HCT116 (cell line): ENCODE data around the gene FSIP1. TPM values are rescaled to one million over a fixed set of nuclear protein-coding genes. Genes with fewer than 3 reads are reported as not detected.

Experiments used
- ATAC-seq: fragments of 200-7000 bp; cut with Tn5 transposase; 2 replicates; pipeline ENCODE4 v1.9.1; 2020; ENCODE audit warnings: mild to moderate bottlenecking, moderate library complexity
- BruUV-seq: library from RNA; stranded (reverse); fragments of 400-500 nt; replicated peaks from 2 replicates; lab custom pipeline; 2021; lab: Mats Ljungman, UMichigan
- CTCF ChIA-PET: fragments of 300-600 bp; sonication (Branson Sonifier 250); formaldehyde crosslinking; loops from one replicate; lab custom pipeline; 2021; ENCODE audit warnings: antibody characterized with exemption; lab: Charles Lee
- POLR2A ChIA-PET: fragments of 300-600, 350-600 bp; sonication (Branson Sonifier 250); formaldehyde crosslinking; loops from one replicate; lab custom pipeline; 2021; ENCODE audit warnings: antibody characterized with exemption; lab: Charles Lee
- RAD21 ChIA-PET, 2 experiments: fragments of 300-600 bp; sonication (Branson Sonifier 250); formaldehyde crosslinking; loops; one replicate each; lab custom pipeline; 2023; ENCODE audit warnings: low total read pairs in 2 of 2; ENCODE audit not compliant: uncharacterized antibody in 2 of 2, unreplicated experiment in 2 of 2, low non-redundant PET in 1 of 2; lab: Charles Lee
- DNase-seq: peaks from one replicate; pipeline ENCODE4 v3.0.0-alpha.2; 2010; ENCODE audit warnings: low read depth, low spot score
- H2AFZ ChIP-seq: fragments of 200-600 bp; shearing (Covaris generic), sonication (generic); 2 replicates; pipeline ENCODE4 v1.6.1; 2017; ENCODE audit warnings: low read depth, mixed run types, mixed read lengths, antibody characterized with exemption, low read length; ENCODE audit not compliant: poor library complexity, severe bottlenecking
- H3K27ac ChIP-seq: 2 replicates; pipeline ENCODE4 v1.5.1; 2012; ENCODE audit warnings: low read depth, low read length
- H3K27me3 ChIP-seq: fragments of 200-600 bp; sonication (generic); 2 replicates; pipeline ENCODE4 v1.6.1; 2016; ENCODE audit warnings: mixed run types, low read length, mixed read lengths; ENCODE audit not compliant: insufficient read depth
- H3K36me3 ChIP-seq, 2 experiments: fragments of 200-500 bp in 1 of 2; fragments of 200-600 bp in 1 of 2; sonication (Bioruptor generic) in 1 of 2; sonication (generic) in 1 of 2; 2 replicates each; pipeline versions ENCODE4 v1.5.1 to v1.6.1; 2014 to 2016; ENCODE audit warnings: low read length in 2 of 2, inconsistent platforms in 1 of 2, mixed read lengths in 1 of 2, mixed run types in 1 of 2; ENCODE audit not compliant: insufficient read depth in 2 of 2, control insufficient read depth in 1 of 2
- H3K4me1 ChIP-seq, 2 experiments: fragments of 200-600 bp in 1 of 2; sonication (generic) in 1 of 2; 2 replicates each; pipeline versions ENCODE4 v1.5.1 to v1.6.1; 2012 to 2017; ENCODE audit warnings: low read length in 2 of 2, inconsistent platforms in 1 of 2, mild to moderate bottlenecking in 1 of 2, mixed read lengths in 1 of 2, mixed run types in 1 of 2, moderate library complexity in 1 of 2; ENCODE audit not compliant: insufficient read depth in 2 of 2, control insufficient read depth in 1 of 2
- H3K4me2 ChIP-seq: fragments of 200-600 bp; sonication (generic); 2 replicates; pipeline ENCODE4 v1.6.1; 2017; ENCODE audit warnings: mixed run types, low read length, mixed read lengths
- H3K4me3 ChIP-seq, 2 experiments: fragments of 200-600 bp in 1 of 2; sonication (generic) in 1 of 2; replicated peaks in 1 of 2; 2 replicates each; pipeline ENCODE4 v1.5.1; 2011 to 2016; ENCODE audit warnings: low read length in 2 of 2, control low read depth in 1 of 2, low read depth in 1 of 2, mild to moderate bottlenecking in 1 of 2, mixed read lengths in 1 of 2, mixed run types in 1 of 2
- H3K79me2 ChIP-seq: fragments of 200-600 bp; sonication (generic); 2 replicates; pipeline ENCODE4 v1.6.1; 2017; ENCODE audit warnings: mild to moderate bottlenecking, mixed run types, low read length, moderate library complexity, mixed read lengths; ENCODE audit not compliant: insufficient read depth
- H3K9ac ChIP-seq: fragments of 200-600 bp; sonication (generic); 2 replicates; pipeline ENCODE4 v1.6.1; 2016; ENCODE audit warnings: low read length, mixed read lengths
- H3K9me2 ChIP-seq: fragments of 200-600 bp; sonication (generic), shearing (Covaris generic); 2 replicates; pipeline ENCODE4 v1.6.1; 2017; ENCODE audit warnings: mixed run types, mild to moderate bottlenecking, moderate library complexity; ENCODE audit not compliant: insufficient read depth
- H3K9me3 ChIP-seq, 2 experiments: fragments of 200-500 bp in 1 of 2; fragments of 200-600 bp in 1 of 2; sonication (Bioruptor generic) in 1 of 2; sonication (generic) in 1 of 2; 2 replicates each; pipeline ENCODE4 v1.6.1; 2014 to 2017; ENCODE audit warnings: low read length in 2 of 2, mixed read lengths in 2 of 2, inconsistent platforms in 1 of 2, low read depth in 1 of 2, mild to moderate bottlenecking in 1 of 2, mixed run types in 1 of 2, moderate library complexity in 1 of 2; ENCODE audit not compliant: control insufficient read depth in 1 of 2, insufficient read depth in 1 of 2
- H4K20me1 ChIP-seq: fragments of 200-600 bp; sonication (generic), shearing (Covaris generic); 2 replicates; pipeline ENCODE4 v1.6.1; 2017; ENCODE audit warnings: mixed run types, mild to moderate bottlenecking, moderate library complexity; ENCODE audit not compliant: insufficient read depth
- CBX3 ChIP-seq: IDR thresholded peaks from 2 replicates; pipeline ENCODE4 v1.6.1; 2012; ENCODE audit warnings: low read depth
- CEBPB ChIP-seq: IDR thresholded peaks from 2 replicates; pipeline ENCODE4 v1.6.1; 2012; ENCODE audit warnings: low read depth
- EGR1 ChIP-seq: IDR thresholded peaks from 2 replicates; pipeline ENCODE4 v1.6.1; 2012; ENCODE audit warnings: low read depth
- ELF1 ChIP-seq: IDR thresholded peaks from 2 replicates; pipeline ENCODE4 v1.6.1; 2012; ENCODE audit warnings: low read depth, borderline replicate concordance
- EZH2phosphoT487 ChIP-seq: fragments of 200-600 bp; IDR thresholded peaks from 2 replicates; pipeline ENCODE4 v1.6.1; 2018; ENCODE audit warnings: antibody characterized with exemption, borderline replicate concordance
- POLR2AphosphoS5 ChIP-seq: IDR thresholded peaks from 2 replicates; pipeline ENCODE4 v1.6.1; 2011; ENCODE audit warnings: mild to moderate bottlenecking, low read depth, low read length, moderate library complexity
- RAD21 ChIP-seq: IDR thresholded peaks from 2 replicates; pipeline ENCODE4 v1.6.1; 2012; ENCODE audit warnings: low read depth, mild to moderate bottlenecking
- REST ChIP-seq: IDR thresholded peaks from 2 replicates; pipeline ENCODE4 v1.6.1; 2012; ENCODE audit warnings: low read depth
- SP1 ChIP-seq: IDR thresholded peaks from 2 replicates; pipeline ENCODE4 v1.6.1; 2012; ENCODE audit warnings: low read depth
- SRF ChIP-seq: IDR thresholded peaks from 2 replicates; pipeline ENCODE4 v1.6.1; 2012; ENCODE audit warnings: low read depth
- TCF7L2 ChIP-seq: IDR thresholded peaks from 2 replicates; pipeline ENCODE4 v1.7.0; 2011; ENCODE audit warnings: borderline replicate concordance, inconsistent platforms; ENCODE audit not compliant: insufficient read depth, insufficient read length; ENCODE audit errors: extremely low read depth
- YY1 ChIP-seq: IDR thresholded peaks from 2 replicates; pipeline ENCODE4 v1.6.1; 2011; ENCODE audit warnings: low read length, low read depth, moderate library complexity, mild to moderate bottlenecking; ENCODE audit not compliant: insufficient replicate concordance; ENCODE audit errors: extremely low read depth
- ZFX ChIP-seq: fragments of 450-650 bp; IDR thresholded peaks from 2 replicates; pipeline ENCODE4 v1.6.1; 2017
- ZNF274 ChIP-seq: fragments of 200-500 bp; sonication (Bioruptor generic); IDR thresholded peaks from 2 replicates; pipeline ENCODE4 v1.6.1; 2014; ENCODE audit warnings: mild to moderate bottlenecking, low read depth, low read length, inconsistent platforms
- intact Hi-C: fragments of 100-400 bp; cut with micrococcal nuclease; formaldehyde crosslinking; loops from 2 replicates; pipeline ENCODE4 v1.10.0; 2022
- total RNA-seq: library from RNA; stranded (reverse); gene quantifications from one replicate; pipeline ENCODE4 v1.2.1, GENCODE V29; 2021; ENCODE audit not compliant: unreplicated experiment
- TF ChIP-seq, protein P1 (sequence below): IDR thresholded peaks from 2 replicates; pipeline ENCODE4 v1.6.1; 2012

The FSIP1 gene
- total RNA-seq, 1 experiment from 2014 or later: 0.42 TPM

DNA sequence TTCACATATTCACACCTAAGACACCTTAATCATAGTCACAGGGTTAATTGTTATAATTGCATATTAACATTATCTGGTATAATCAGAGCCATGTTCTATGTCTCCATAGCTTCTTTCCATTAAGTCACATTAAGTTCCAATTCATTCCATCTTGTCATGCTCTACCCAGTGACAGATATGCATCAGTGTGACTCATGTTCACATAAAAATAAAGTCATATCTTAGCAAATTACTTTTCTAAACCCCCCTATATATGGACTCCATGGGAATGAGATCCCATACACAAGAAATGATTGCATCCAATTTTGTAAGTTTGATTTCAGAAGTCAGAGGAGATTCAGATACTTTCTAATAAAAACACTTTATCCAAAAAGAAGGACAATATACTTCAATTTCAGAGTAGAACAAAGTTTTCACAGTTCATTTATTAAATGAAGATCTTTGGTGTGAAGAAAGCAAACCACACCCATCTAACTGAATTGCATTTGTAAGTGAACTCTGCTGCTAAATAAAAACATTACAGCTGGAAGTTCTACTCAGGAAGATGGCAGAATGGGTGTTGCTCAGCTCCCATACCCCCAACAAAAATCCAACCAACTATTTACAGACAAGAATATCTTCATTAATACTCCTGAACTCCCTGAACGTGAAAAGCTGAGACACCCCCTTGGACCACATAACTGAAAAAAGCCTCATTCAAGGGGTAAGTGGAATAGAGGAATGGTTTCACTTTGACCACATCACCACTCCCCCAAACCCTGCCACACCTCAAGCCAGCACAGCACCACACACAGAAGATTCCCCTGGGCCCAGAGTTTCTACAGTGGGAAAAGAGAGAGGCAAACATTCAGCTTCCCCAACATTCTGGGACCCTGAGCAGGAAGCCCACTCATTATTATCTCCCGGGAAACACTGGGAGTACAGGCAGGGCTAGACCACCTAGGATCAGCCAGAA, 174.2 kb downstream of the FSIP1 start (continued):
- no peak for TF ChIP-seq REST
- TF ChIP-seq ZFX: no peak
- no peak for TF ChIP-seq SRF
- TF ChIP-seq EZH2phosphoT487: no peak
- TF ChIP-seq, protein P1, sequence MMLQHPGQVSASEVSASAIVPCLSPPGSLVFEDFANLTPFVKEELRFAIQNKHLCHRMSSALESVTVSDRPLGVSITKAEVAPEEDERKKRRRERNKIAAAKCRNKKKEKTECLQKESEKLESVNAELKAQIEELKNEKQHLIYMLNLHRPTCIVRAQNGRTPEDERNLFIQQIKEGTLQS: no peak

DNA sequence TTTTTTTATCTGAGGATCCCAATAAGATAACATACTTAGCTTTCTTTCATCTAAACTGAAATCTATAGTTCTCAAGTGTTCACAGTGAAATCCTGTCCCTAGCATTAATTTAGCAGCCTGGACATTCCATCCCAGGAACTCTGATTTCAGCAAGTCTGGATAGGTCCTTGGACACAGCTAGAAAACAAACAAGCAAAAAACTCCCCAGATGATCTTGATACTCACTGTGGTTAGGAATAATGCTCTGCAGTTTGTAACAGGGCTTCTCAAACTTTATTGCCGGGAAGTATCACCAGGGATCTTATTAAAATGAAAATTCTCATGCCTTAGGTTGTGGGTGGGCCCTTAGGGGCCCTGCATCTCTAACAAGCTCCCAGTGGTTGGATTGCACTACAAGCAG, 177.5 kb downstream of the FSIP1 start:
- ChIA-PET CTCF (interaction anchor here (1.5 kb wide), 1 partner anchor 23 kb away, joined by 3 read pairs; no protein-coding TSS in a partner anchor), POLR2A (no interaction called here)
- no peak for TF ChIP-seq CEBPB
- no peak for TF ChIP-seq ELF1
- no peak for TF ChIP-seq CBX3
- no peak for TF ChIP-seq EZH2phosphoT487
- TF ChIP-seq EGR1: no peak
- no peak for TF ChIP-seq SP1
- no peak for TF ChIP-seq SRF
- no peak for TF ChIP-seq RAD21
- no peak for TF ChIP-seq POLR2AphosphoS5
- TF ChIP-seq TCF7L2: no peak
- no peak for TF ChIP-seq YY1
- no peak for TF ChIP-seq REST
- no peak for TF ChIP-seq ZNF274
- TF ChIP-seq ZFX: no peak

More for the DNA sequence above, 177.5 kb downstream of the FSIP1 start:
- no peak overlapping the region for H3K9ac ChIP-seq
- no peaks in the 10 kb centered on the region; the same call in 1 of the 2 replicates for H3K9me2 ChIP-seq
- no peak overlapping the region for H3K4me2 ChIP-seq
- H3K4me1 ChIP-seq: no peaks in the 10 kb centered on the region
- DNase-seq: no peak
- no peak overlapping the region for H2AFZ ChIP-seq
- H3K27me3 ChIP-seq: no peaks in the 10 kb centered on the region
- no TSS peak for BruUV-seq
- H4K20me1 ChIP-seq: no peaks in the 10 kb centered on the region
- no peaks in the 10 kb centered on the region for H3K79me2 ChIP-seq
- intact Hi-C loops: no loop called here
- no peaks in the 10 kb centered on the region for H3K36me3 ChIP-seq
- ATAC-seq: no peak
- no peaks in the 10 kb centered on the region for H3K9me3 ChIP-seq
- no peak overlapping the region for H3K27ac ChIP-seq
- RAD21 ChIA-PET: no interaction called here
- no peak overlapping the region for H3K4me3 ChIP-seq
